ENCODE data around the gene MCF2L2. TPM values are rescaled to one million over a fixed set of nuclear protein-coding genes. Genes with fewer than 3 reads are reported as not detected.

The MCF2L2 gene
- total and polyA plus RNA-seq, 2 donors (not counting 3 experiments of a cell fraction or from before 2014, with no cell fraction given), result 0.15 to 1.1 TPM

GRCh38 chr3:183131186-183131725 lies 297.2 kb downstream of the MCF2L2 start:
- no peak for TF ChIP-seq JUN (IDR thresholded peaks at IDR 0.05; ENCODE audit: borderline replicate concordance, insufficient read depth, insufficient read length, low read depth)
- no peak for TF ChIP-seq CTCF (IDR thresholded peaks at IDR 0.05; ENCODE audit: extremely low read depth in 1 of 2, insufficient read depth in 1 of 2, low read depth in 1 of 2, low read length in 2 of 2)
- no peak for TF ChIP-seq MYC (IDR thresholded peaks at IDR 0.05; ENCODE audit: low read depth, low read length)
- no peak for TF ChIP-seq MAX (IDR thresholded peaks at IDR 0.05; ENCODE audit: insufficient read depth, insufficient read length)
- no peak for TF ChIP-seq EZH2 (IDR thresholded peaks at IDR 0.05; ENCODE audit: borderline replicate concordance, low read depth, low read length, severe bottlenecking)
- no peak for TF ChIP-seq POLR2A (IDR thresholded peaks at IDR 0.05; ENCODE audit: low read depth, low read length)
- TF ChIP-seq GATA2 (IDR thresholded peaks at IDR 0.05; ENCODE audit: insufficient read depth, insufficient read length, low read depth, low read length), result no peak
- TF ChIP-seq FOS (IDR thresholded peaks at IDR 0.05; ENCODE audit: borderline replicate concordance, insufficient read depth, low read length), result no peak
- no peak for TF ChIP-seq POLR2AphosphoS5 (IDR thresholded peaks at IDR 0.05; ENCODE audit: insufficient read depth, low read depth, low read length)
- intact Hi-C loops (cut with micrococcal nuclease), result loop anchor here (1.0 kb wide), 2 partner anchors 31 to 47 kb away; partner anchors contain the start of gene LAMP3
- ChIA-PET CTCF (interaction anchor here (1.7 to 2.8 kb wide), 4 partner anchors 8 to 251 kb away, joined by 4 to 21 read pairs (median 8); no protein-coding TSS in a partner anchor), POLR2A (interaction anchor here (0.6 kb wide), 1 partner anchor 113 kb away, joined by 5 read pairs; no protein-coding TSS in a partner anchor)
- dilution Hi-C loops (cut with MboI; ENCODE audit: extremely low pct_ligation_motif_present, low sequenced_read_pairs), result no loop called here
- peak overlapping the region; percentile 96 for H3K27ac ChIP-seq (ENCODE audit: insufficient read depth, low read depth, low read length)
- FAIRE-seq, result no peak
- H3K27me3 ChIP-seq (ENCODE audit: control insufficient read depth in 2 of 2, insufficient read depth in 2 of 2, low read length in 2 of 2), result no peaks in the 10 kb centered on the region
- H3K4me3 ChIP-seq (replicated peaks in 1 of 3; ENCODE audit: insufficient read depth in 1 of 3, low read depth in 1 of 3, low read length in 3 of 3), result no peak overlapping the region
- H3K4me2 ChIP-seq (ENCODE audit: insufficient read depth, low read length), result peak overlapping the region; percentile 78
- H3K4me1 ChIP-seq (ENCODE audit: control insufficient read depth, extremely low read depth, insufficient read depth, low read length), result peaks cover 34% of the 10 kb centered on the region
- H3K9me1 ChIP-seq (replicated peaks; ENCODE audit: control insufficient read depth, extremely low read depth, insufficient read depth, low read length), result no peaks in the 10 kb centered on the region
- no peaks in the 10 kb centered on the region for H3K36me3 ChIP-seq (ENCODE audit: control insufficient read depth in 2 of 2, extremely low read depth in 1 of 2, insufficient read depth in 2 of 2, low read length in 2 of 2)
- TSS peak; percentile 93 for BruUV-seq (replicated peaks)
- H4K20me1 ChIP-seq (replicated peaks; ENCODE audit: control insufficient read depth, extremely low read depth, insufficient read depth, low read length), result no peaks in the 10 kb centered on the region
- DNase-seq (ENCODE audit: low read depth, low spot score), result no peak
- H3K79me2 ChIP-seq (ENCODE audit: control insufficient read depth, insufficient read depth, low read length), result no peaks in the 10 kb centered on the region
- peak overlapping the region; percentile 20 for H2AFZ ChIP-seq (ENCODE audit: low read depth, low read length)
- H3K9me3 ChIP-seq (replicated peaks; ENCODE audit: control insufficient read depth, insufficient read depth, low read length), result no peaks in the 10 kb centered on the region
- peak overlapping the region; percentile 84 for H3K9ac ChIP-seq (replicated peaks; ENCODE audit: extremely low read depth, insufficient read depth, low read length)
